Measurements from ENCODE around the gene SASH3. TPM values are rescaled to one million over a fixed set of nuclear protein-coding genes. Genes with fewer than 3 reads are reported as not detected.

Gene SASH3
- polyA plus RNA-seq, 1 of the 3 experiments (the other 2 are of a cell fraction) = not detected

GRCh38 chrX:129743821-129744220 lies 35.9 kb upstream of the SASH3 start:
- Histone ChIP-seq H3K4me1 (ENCODE audit: control insufficient read depth in 1 of 2, insufficient read depth in 2 of 2, low read depth in 1 of 2, low read length in 1 of 2) (peaks cover 0 to 10% of the 10 kb centered on the region in 2 experiments; a peak in 1 of 4 replicates), H3K9ac (no peak overlapping the region), H3K4me2 (no peak overlapping the region), H3K9me3 (no peaks in the 10 kb centered on the region), H3F3A (replicated peaks; ENCODE audit: insufficient read depth) (no peaks in the 10 kb centered on the region), H3K27me3 (ENCODE audit: insufficient read depth) (peaks cover 26% of the 10 kb centered on the region; the same call in 1 of the 2 replicates), H3K9me2 (no peaks in the 10 kb centered on the region), H4K20me1 (ENCODE audit: insufficient read depth) (no peaks in the 10 kb centered on the region), H3K36me3 (replicated peaks in 1 of 2; ENCODE audit: control insufficient read depth in 1 of 2, insufficient read depth in 2 of 2, low read length in 1 of 2) (no peaks in the 10 kb centered on the region), H2AFZ (ENCODE audit: low read depth) (no peak overlapping the region), H3K27ac (ENCODE audit: low read depth in 2 of 2, low read length in 1 of 2) (no peak overlapping the region), H3K4me3 (ENCODE audit: low read depth in 2 of 2, low read length in 1 of 2) (no peak overlapping the region), H3K79me2 (ENCODE audit: insufficient read depth) (no peaks in the 10 kb centered on the region)
- TF ChIP-seq TEAD4 (IDR thresholded peaks at IDR 0.05; ENCODE audit: borderline replicate concordance, insufficient read depth) (no peak), CTCF (IDR thresholded peaks at IDR 0.05) (no peak), IRF3 (IDR thresholded peaks at IDR 0.05; ENCODE audit: low read depth, low read length) (no peak), EP300 (IDR thresholded peaks at IDR 0.05; ENCODE audit: borderline replicate concordance in 1 of 2, low read depth in 1 of 2, low read length in 1 of 2) (no peak), RXRA (IDR thresholded peaks at IDR 0.05; ENCODE audit: borderline replicate concordance, low read depth) (no peak), GABPA (IDR thresholded peaks at IDR 0.05; ENCODE audit: low read depth) (no peak), ELF1 (IDR thresholded peaks at IDR 0.05) (no peak), EZH2phosphoT487 (IDR thresholded peaks at IDR 0.05; ENCODE audit: borderline replicate concordance, low read depth) (no peak), SMC3 (IDR thresholded peaks at IDR 0.05; ENCODE audit: low read depth, low read length) (no peak), FOXM1 (IDR thresholded peaks at IDR 0.05; ENCODE audit: low read depth) (no peak), POLR2AphosphoS5 (IDR thresholded peaks at IDR 0.05; ENCODE audit: low read depth, low read length) (no peak), CHD2 (IDR thresholded peaks at IDR 0.05; ENCODE audit: low read length, partially characterized antibody) (no peak)
- CTCF ChIA-PET = interaction anchor here (1.2 to 1.6 kb wide), 2 partner anchors 17 to 143 kb away, joined by 5 to 6 read pairs; no protein-coding TSS in a partner anchor
- POLR2A ChIA-PET = no interaction called here
- DNase-seq = no peak
- WGBS (ENCODE audit: low lambda C conversion rate) = 38% methylated on average over 4 of the region's 4 CpGs

GRCh38 chrX:129744861-129745321 lies 34.9 kb upstream of the SASH3 start:
- peaks cover 0 to under 1% of the 10 kb centered on the region in 2 experiments; a peak in 1 of 4 replicates for H3K4me1 ChIP-seq (ENCODE audit: control insufficient read depth in 1 of 2, insufficient read depth in 2 of 2, low read depth in 1 of 2, low read length in 1 of 2)
- H3K9me3 ChIP-seq = no peaks in the 10 kb centered on the region
- no peaks in the 10 kb centered on the region for H4K20me1 ChIP-seq (ENCODE audit: insufficient read depth)
- no peak overlapping the region for H2AFZ ChIP-seq (ENCODE audit: low read depth)
- H3K4me2 ChIP-seq = no peak overlapping the region
- H3K36me3 ChIP-seq (replicated peaks in 1 of 2; ENCODE audit: control insufficient read depth in 1 of 2, insufficient read depth in 2 of 2, low read length in 1 of 2) = no peaks in the 10 kb centered on the region
- no peaks in the 10 kb centered on the region for H3K9me2 ChIP-seq
- 46% methylated on average over 10 of the region's 10 CpGs for WGBS (ENCODE audit: low lambda C conversion rate)
- H3K79me2 ChIP-seq (ENCODE audit: insufficient read depth) = no peaks in the 10 kb centered on the region
- no peak overlapping the region for H3K4me3 ChIP-seq (ENCODE audit: low read depth in 2 of 2, low read length in 1 of 2)
- no peak overlapping the region for H3K27ac ChIP-seq (ENCODE audit: low read depth in 2 of 2, low read length in 1 of 2)
- no peak overlapping the region for H3K9ac ChIP-seq
- POLR2A ChIA-PET = no interaction called here
- TF ChIP-seq MAX (IDR thresholded peaks at IDR 0.05; ENCODE audit: low read depth) = no peak
- no peak for TF ChIP-seq IRF3 (IDR thresholded peaks at IDR 0.05; ENCODE audit: low read depth, low read length)
- TF ChIP-seq USF2 (IDR thresholded peaks at IDR 0.05; ENCODE audit: borderline replicate concordance, low read depth, low read length) = no peak
- TF ChIP-seq FOXJ3 (CRISPR knock-in tag; IDR thresholded peaks at IDR 0.05) = no peak
- TF ChIP-seq EP300 (IDR thresholded peaks at IDR 0.05; ENCODE audit: borderline replicate concordance in 1 of 2, low read depth in 1 of 2, low read length in 1 of 2) = no peak
- CTCF ChIA-PET = interaction anchor here (1.2 to 1.6 kb wide), 2 partner anchors 18 to 144 kb away, joined by 5 to 6 read pairs; no protein-coding TSS in a partner anchor
- peaks cover 32% of the 10 kb centered on the region; the same call in 1 of the 2 replicates for H3K27me3 ChIP-seq (ENCODE audit: insufficient read depth)
- H3F3A ChIP-seq (replicated peaks; ENCODE audit: insufficient read depth) = no peaks in the 10 kb centered on the region
- no peak for DNase-seq
